GM06990 (cell line): ENCODE data around the gene ZNF778.
A peak's percentile ranks its signal among the peaks of the same experiment; 100 is the strongest.

Experiments used
- DNase-seq: peaks from one replicate; pipeline ENCODE4 v3.0.0-alpha.2; 2011; ENCODE audit not compliant: insufficient read length; ENCODE audit errors: extremely low read depth
- H3K27me3 ChIP-seq: replicated peaks from 2 replicates; pipeline ENCODE4 v1.6.0; 2011; ENCODE audit warnings: low read length; ENCODE audit not compliant: control insufficient read depth, insufficient read depth
- H3K36me3 ChIP-seq: 2 replicates; pipeline ENCODE4 v1.5.1; 2011; ENCODE audit warnings: low read length; ENCODE audit not compliant: control insufficient read depth, insufficient read depth
- H3K4me3 ChIP-seq: replicated peaks from 2 replicates; pipeline ENCODE4 v1.5.1; 2011; ENCODE audit warnings: low read depth, mild to moderate bottlenecking, control low read depth, low read length
- TF ChIP-seq, protein P1 (sequence below): IDR thresholded peaks from 2 replicates; pipeline ENCODE4 v1.5.1; 2011; ENCODE audit warnings: low read length, control low read depth, mild to moderate bottlenecking, inconsistent platforms; ENCODE audit not compliant: insufficient read depth, poor library complexity, severe bottlenecking

Gene ZNF778

DNA sequence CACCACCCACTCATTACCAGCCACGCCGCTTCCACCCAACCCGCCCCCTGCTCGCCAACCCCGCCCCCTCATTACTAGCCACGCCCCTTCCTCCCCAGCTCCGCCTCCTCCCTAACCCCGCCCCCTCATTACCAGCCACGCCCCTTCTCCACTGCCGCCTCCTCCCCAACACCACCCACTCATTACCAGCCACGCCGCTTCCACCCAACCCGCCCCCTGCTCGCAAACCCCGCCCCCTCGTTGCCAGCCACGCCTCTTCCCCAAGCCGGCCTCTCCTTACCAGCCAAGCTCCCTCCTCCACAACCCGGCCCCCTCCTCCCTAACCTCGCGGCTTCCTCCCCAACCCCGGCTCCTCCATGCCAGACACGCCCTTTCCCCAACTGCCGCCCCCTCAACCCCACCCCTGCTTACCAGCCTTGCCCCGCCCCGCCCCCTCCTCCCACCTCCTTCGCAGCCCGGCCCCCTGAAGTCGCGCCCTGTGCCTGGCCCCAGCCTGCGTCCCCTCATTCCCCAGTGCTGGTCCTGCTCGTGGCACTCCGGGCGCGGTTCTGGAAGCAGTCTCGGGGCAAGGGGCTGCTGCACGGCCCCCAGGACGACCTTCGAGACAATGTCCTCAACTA lies 24.4 kb upstream of the ZNF778 start:
- no peaks in the 10 kb centered on the region for H3K36me3 ChIP-seq
- TF ChIP-seq, protein P1, sequence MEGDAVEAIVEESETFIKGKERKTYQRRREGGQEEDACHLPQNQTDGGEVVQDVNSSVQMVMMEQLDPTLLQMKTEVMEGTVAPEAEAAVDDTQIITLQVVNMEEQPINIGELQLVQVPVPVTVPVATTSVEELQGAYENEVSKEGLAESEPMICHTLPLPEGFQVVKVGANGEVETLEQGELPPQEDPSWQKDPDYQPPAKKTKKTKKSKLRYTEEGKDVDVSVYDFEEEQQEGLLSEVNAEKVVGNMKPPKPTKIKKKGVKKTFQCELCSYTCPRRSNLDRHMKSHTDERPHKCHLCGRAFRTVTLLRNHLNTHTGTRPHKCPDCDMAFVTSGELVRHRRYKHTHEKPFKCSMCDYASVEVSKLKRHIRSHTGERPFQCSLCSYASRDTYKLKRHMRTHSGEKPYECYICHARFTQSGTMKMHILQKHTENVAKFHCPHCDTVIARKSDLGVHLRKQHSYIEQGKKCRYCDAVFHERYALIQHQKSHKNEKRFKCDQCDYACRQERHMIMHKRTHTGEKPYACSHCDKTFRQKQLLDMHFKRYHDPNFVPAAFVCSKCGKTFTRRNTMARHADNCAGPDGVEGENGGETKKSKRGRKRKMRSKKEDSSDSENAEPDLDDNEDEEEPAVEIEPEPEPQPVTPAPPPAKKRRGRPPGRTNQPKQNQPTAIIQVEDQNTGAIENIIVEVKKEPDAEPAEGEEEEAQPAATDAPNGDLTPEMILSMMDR = no peak
- DNase-seq = peak; percentile 63
- H3K27me3 ChIP-seq = no peaks in the 10 kb centered on the region; the same call in 1 of the 2 replicates
- H3K4me3 ChIP-seq = no peak overlapping the region

DNA sequence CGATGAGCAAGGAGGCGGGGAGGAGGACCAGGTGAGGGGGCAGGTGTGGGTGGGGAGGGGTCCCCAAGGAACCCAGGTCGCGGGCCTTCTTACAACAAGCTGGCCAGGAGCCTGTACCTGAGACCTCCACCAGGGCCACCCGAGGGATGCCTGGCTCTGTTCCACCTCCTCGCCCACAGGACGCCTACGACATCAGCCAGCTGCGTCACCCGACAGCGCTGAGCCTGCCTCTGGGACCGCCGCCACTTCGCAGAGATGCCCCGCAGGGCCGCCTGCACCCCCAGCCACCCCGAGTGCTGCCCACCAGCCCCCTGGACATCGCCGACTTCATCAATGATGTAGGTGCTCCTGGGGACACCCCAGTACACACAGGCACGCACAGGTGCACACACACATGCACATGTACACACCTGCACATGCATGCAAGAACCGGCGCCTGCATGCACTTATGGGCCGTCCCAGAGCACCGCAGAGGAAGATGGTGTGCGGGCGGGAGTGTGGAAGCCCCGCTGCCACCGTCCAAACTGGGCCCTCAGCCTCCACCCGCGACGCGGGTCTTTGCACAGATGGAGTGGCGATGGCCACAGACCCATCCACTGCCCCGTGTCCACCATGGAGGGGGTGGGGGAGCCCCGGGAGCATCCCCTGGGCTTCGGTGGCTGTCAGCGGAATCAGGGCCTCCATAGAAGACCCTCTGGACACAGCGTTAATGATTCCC lies 23.8 kb upstream of the ZNF778 start:
- peak; percentile 27 for DNase-seq
- Histone ChIP-seq H3K4me3 (no peak overlapping the region), H3K27me3 (no peaks in the 10 kb centered on the region; the same call in 1 of the 2 replicates), H3K36me3 (no peaks in the 10 kb centered on the region)
- TF ChIP-seq, protein P1 = no peak

GRCh38 chr16:89194340-89195311 lies 22.9 kb upstream of the ZNF778 start:
- H3K36me3 ChIP-seq = no peaks in the 10 kb centered on the region
- no peaks in the 10 kb centered on the region; the same call in 1 of the 2 replicates for H3K27me3 ChIP-seq
- TF ChIP-seq, protein P1 = no peak
- peak; percentile 6 for DNase-seq
- H3K4me3 ChIP-seq = no peak overlapping the region

GRCh38 chr16:89195521-89196171 lies 21.9 kb upstream of the ZNF778 start:
- no peaks in the 10 kb centered on the region for H3K27me3 ChIP-seq
- peak; percentile 8 for DNase-seq
- no peak overlapping the region for H3K4me3 ChIP-seq
- H3K36me3 ChIP-seq = no peaks in the 10 kb centered on the region
- TF ChIP-seq, protein P1 = no peak

DNA sequence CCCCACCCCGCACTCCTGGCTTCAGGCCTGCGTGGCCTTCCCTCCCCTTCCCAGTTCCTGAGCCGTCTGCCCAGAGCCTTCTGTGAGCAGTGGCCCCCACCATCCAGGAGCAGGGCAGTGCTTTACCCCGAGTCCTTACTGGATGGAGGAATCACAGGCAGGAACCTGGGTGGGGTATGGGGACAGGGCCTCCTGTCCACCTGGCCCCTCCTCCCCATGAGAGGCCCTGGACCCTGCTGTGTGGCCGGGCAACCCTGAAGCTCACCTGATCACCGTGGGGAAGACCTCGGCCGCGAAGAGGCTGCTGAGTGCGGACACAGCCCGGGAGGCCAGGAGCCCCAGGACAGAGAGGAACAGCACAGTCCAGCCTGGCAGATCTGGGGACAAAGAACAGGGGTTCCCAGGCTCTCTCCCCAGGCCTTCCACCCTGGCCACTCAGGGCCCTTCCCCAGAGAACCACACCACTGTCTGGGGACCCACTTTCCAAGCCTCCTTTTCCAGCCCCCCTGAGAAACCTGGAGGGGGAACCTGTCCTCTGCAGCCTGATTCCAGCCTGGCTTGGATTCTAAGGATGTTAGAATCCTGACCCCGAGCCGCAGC lies 20.4 kb upstream of the ZNF778 start:
- no peak overlapping the region for H3K4me3 ChIP-seq
- no peak for DNase-seq
- TF ChIP-seq, protein P1 = no peak
- H3K27me3 ChIP-seq = no peaks in the 10 kb centered on the region
- H3K36me3 ChIP-seq = no peaks in the 10 kb centered on the region
